ENCODE results near the gene ARMH1.

ARMH1 gene

GRCh38 chr1:44642255-44642654 is 32.3 kb upstream of the ARMH1 start:
- no peaks in the 10 kb centered on the region; a peak in 2 of 20 replicates for H3K4me1 ChIP-seq
- H3K4me2 ChIP-seq, result no peak overlapping the region
- H3K36me3 ChIP-seq, result peaks cover 100% of the 10 kb centered on the region in 11 experiments
- H3K27ac ChIP-seq, result no peak overlapping the region
- peaks cover 45 to 100% (median 98%) of the 10 kb centered on the region in 11 experiments; a peak in 21 of 22 replicates for H4K20me1 ChIP-seq
- H3K27me3 ChIP-seq, result no peaks in the 10 kb centered on the region
- no peaks in the 10 kb centered on the region for H3K9me3 ChIP-seq (replicated peaks in 1 of 11)
- no peak overlapping the region for H3K4me3 ChIP-seq
- TF ChIP-seq Cebpa-rat (IDR thresholded peaks at IDR 0.05), result no peak
- peak overlapping the region in 3 of 11 experiments; percentile 0 to 16 (median 9); a peak in 1 of 22 replicates for H3K9ac ChIP-seq

- Histone ChIP-seq H3K4me3 (no peak overlapping the region), H3K4me2 (no peak overlapping the region), H3K27ac (no peak overlapping the region), H4K20me1 (peaks cover 48 to 100% (median 98%) of the 10 kb centered on the region in 11 experiments; a peak in 21 of 22 replicates), H3K27me3 (no peaks in the 10 kb centered on the region), H3K9ac (peak overlapping the region in 3 of 11 experiments; percentile 18 to 49 (median 23); a peak in 2 of 22 replicates), H3K4me1 (no peaks in the 10 kb centered on the region), H3K36me3 (peaks cover 100% of the 10 kb centered on the region in 11 experiments), H3K9me3 (replicated peaks in 1 of 11) (no peaks in the 10 kb centered on the region)
- TF ChIP-seq Cebpa-rat (IDR thresholded peaks at IDR 0.05), result no peak
Measured at GRCh38 chr1:44642925-44643324, 31.6 kb upstream of the ARMH1 start.

DNA sequence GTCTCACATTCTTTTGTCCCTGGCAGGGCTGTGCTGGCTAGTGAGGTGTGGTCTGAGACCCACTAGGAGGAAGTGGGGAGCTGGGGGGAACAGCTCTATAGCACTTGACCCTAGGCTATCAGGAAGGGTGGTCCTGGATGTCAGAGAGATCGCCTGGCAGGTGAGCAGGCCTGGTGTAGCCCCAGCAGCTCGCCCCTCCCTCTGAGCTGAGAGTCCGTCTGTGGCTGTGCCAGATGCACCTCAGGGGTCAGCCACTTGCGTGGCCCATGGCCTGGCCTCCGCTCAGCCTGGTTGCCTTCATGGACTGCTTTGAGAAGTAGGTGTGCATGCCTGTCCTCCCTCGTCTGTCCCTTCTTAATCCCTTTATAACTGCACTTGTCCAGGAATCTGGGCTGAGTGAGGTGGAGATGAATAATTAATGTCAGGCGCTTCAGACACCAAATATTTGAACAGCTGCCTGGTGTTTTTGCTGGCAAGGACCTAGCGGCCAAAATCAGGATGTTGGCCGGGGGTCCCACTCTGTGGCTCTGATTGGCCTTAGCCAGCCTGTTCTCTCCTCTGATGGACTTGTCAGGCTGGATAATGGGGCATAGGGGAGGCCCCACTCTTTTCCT is 30.7 kb upstream of the ARMH1 start:
- no peaks in the 10 kb centered on the region for H3K4me1 ChIP-seq
- no peaks in the 10 kb centered on the region for H3K27me3 ChIP-seq
- H3K4me2 ChIP-seq, result no peak overlapping the region
- no peak overlapping the region for H3K4me3 ChIP-seq
- peak overlapping the region in 1 of 11 experiments; percentile 12; a peak in 1 of 22 replicates for H3K9ac ChIP-seq
- TF ChIP-seq Cebpa-rat (IDR thresholded peaks at IDR 0.05), result no peak
- no peaks in the 10 kb centered on the region for H3K9me3 ChIP-seq (replicated peaks in 1 of 11)
- H3K36me3 ChIP-seq, result peaks cover 99 to 100% (median 100%) of the 10 kb centered on the region in 11 experiments
- H3K27ac ChIP-seq, result no peak overlapping the region
- peaks cover 39 to 100% (median 98%) of the 10 kb centered on the region in 11 experiments; a peak in 20 of 22 replicates for H4K20me1 ChIP-seq

GRCh38 chr1:44644806-44645205 is 29.7 kb upstream of the ARMH1 start:
- Histone ChIP-seq H3K36me3 (peaks cover 99 to 100% (median 100%) of the 10 kb centered on the region in 11 experiments), H3K4me1 (no peaks in the 10 kb centered on the region), H3K4me3 (no peak overlapping the region), H4K20me1 (peaks cover 33 to 100% (median 95%) of the 10 kb centered on the region in 11 experiments; a peak in 20 of 22 replicates), H3K9me3 (replicated peaks in 1 of 11) (no peaks in the 10 kb centered on the region), H3K4me2 (no peak overlapping the region), H3K27ac (no peak overlapping the region), H3K27me3 (no peaks in the 10 kb centered on the region), H3K9ac (no peak overlapping the region)
- no peak for TF ChIP-seq Cebpa-rat (IDR thresholded peaks at IDR 0.05)

DNA sequence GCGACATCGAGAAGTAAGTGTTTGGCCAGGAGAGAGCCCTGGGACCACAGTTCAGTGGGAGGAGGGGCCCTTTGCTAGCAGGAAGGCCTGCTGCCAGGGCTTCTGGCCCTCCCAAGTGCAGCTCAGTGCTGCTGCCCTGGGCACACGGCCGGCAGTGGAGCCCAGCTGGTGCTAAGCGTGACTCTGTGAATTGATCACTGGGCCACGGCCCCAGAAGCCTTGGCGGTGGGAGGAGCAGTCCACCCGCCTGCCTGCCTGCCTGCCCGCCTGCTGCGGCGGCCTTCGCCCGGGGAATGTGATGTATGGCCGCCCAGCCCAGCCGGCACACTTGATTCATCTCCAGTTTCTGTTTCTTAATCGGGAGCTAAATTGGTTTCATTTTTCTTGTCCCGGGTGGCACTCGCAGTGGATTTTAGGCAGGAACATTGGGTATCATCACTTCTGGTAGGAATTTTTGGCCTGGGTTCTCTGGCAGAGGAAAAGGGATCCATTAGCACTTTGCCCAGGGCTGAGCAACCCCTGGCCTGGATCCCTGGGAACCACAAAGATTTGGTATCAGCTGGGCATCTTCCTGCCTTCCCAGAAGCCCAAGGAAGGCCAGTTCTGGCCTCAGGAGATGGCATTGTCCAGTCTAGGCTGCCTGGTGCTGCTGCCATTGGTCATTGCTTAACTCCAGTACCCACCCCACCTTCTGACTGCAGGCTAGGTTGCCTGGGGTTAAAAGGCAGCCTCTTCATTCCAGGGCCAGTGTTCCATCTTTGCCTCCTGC is 28.9 kb upstream of the ARMH1 start:
- Histone ChIP-seq H4K20me1 (peaks cover 30 to 100% (median 95%) of the 10 kb centered on the region in 11 experiments; a peak in 20 of 22 replicates), H3K27me3 (no peaks in the 10 kb centered on the region), H3K27ac (no peak overlapping the region), H3K9ac (no peak overlapping the region), H3K4me1 (no peaks in the 10 kb centered on the region), H3K4me2 (no peak overlapping the region), H3K4me3 (no peak overlapping the region), H3K9me3 (replicated peaks in 1 of 11) (no peaks in the 10 kb centered on the region), H3K36me3 (peaks cover 99 to 100% (median 100%) of the 10 kb centered on the region in 11 experiments)
- TF ChIP-seq Cebpa-rat (IDR thresholded peaks at IDR 0.05), result no peak

- H3K27ac ChIP-seq, result no peak overlapping the region
- H4K20me1 ChIP-seq, result peaks cover 30 to 100% (median 91%) of the 10 kb centered on the region in 11 experiments; a peak in 20 of 22 replicates
- H3K9me3 ChIP-seq (replicated peaks in 1 of 11), result no peaks in the 10 kb centered on the region
- no peak overlapping the region for H3K4me2 ChIP-seq
- H3K4me1 ChIP-seq, result no peaks in the 10 kb centered on the region
- TF ChIP-seq Cebpa-rat (IDR thresholded peaks at IDR 0.05), result no peak
- H3K27me3 ChIP-seq, result no peaks in the 10 kb centered on the region
- H3K9ac ChIP-seq, result no peak overlapping the region
- no peak overlapping the region for H3K4me3 ChIP-seq
- peaks cover 98 to 100% (median 100%) of the 10 kb centered on the region in 11 experiments for H3K36me3 ChIP-seq
Measured at GRCh38 chr1:44646261-44647110, 28.0 kb upstream of the ARMH1 start.

- Histone ChIP-seq H3K36me3 (peaks cover 84 to 98% (median 87%) of the 10 kb centered on the region in 11 experiments), H3K4me1 (no peaks in the 10 kb centered on the region), H3K9ac (0 out of 22 replicates have a peak overlapping the region, but pooled peaks of 2 of the 11 experiments have one; percentile 11 to 19), H3K27me3 (no peaks in the 10 kb centered on the region), H3K4me2 (no peak overlapping the region), H3K9me3 (replicated peaks in 1 of 11) (no peaks in the 10 kb centered on the region), H4K20me1 (peaks cover 24 to 99% (median 87%) of the 10 kb centered on the region in 11 experiments; a peak in 19 of 22 replicates), H3K27ac (no peak overlapping the region), H3K4me3 (no peak overlapping the region)
- no peak for TF ChIP-seq Cebpa-rat (IDR thresholded peaks at IDR 0.05)
Measured at GRCh38 chr1:44647896-44648295, 26.6 kb upstream of the ARMH1 start.

GRCh38 chr1:44648529-44649250 is 25.8 kb upstream of the ARMH1 start:
- H3K4me3 ChIP-seq, result no peak overlapping the region
- peaks cover 16 to 98% (median 80%) of the 10 kb centered on the region in 11 experiments; a peak in 19 of 22 replicates for H4K20me1 ChIP-seq
- H3K36me3 ChIP-seq, result peaks cover 76 to 94% (median 82%) of the 10 kb centered on the region in 11 experiments
- H3K9me3 ChIP-seq (replicated peaks in 1 of 11), result no peaks in the 10 kb centered on the region
- H3K9ac ChIP-seq, result no peak overlapping the region; a peak in 1 of 22 replicates
- H3K27ac ChIP-seq, result no peak overlapping the region
- H3K27me3 ChIP-seq, result no peaks in the 10 kb centered on the region
- H3K4me2 ChIP-seq, result no peak overlapping the region
- no peak for TF ChIP-seq Cebpa-rat (IDR thresholded peaks at IDR 0.05)
- no peaks in the 10 kb centered on the region for H3K4me1 ChIP-seq

Data from BLaER1 treated with 17β-estradiol and CSF1 and Interleukin-3, amounts not matched to agents 10 nM and 100 nM (cell line).